ENCODE measurements around the gene SAYSD1. TPM values are rescaled to one million over a fixed set of nuclear protein-coding genes. Genes with fewer than 3 reads are reported as not detected.

Gene SAYSD1
- total and polyA plus RNA-seq, 2 of the 8 experiments (the other 6 are each of a cell fraction or from before 2014, with no cell fraction given): 6.7 to 7.9 TPM

GRCh38 chr6:39118921-39119320 is 3.9 kb upstream of the SAYSD1 start (continued):
- TF ChIP-seq EP300 (IDR thresholded peaks at IDR 0.05; ENCODE audit: borderline replicate concordance in 1 of 2, low read depth in 2 of 2, low read length in 2 of 2) (no peak), CHD2 (IDR thresholded peaks at IDR 0.05; ENCODE audit: low read length) (no peak), POLR2A (IDR thresholded peaks at IDR 0.05; ENCODE audit: control extremely low read depth in 1 of 2, low read depth in 2 of 2, low read length in 2 of 2) (no peak), PHF8 (conservative IDR thresholded peaks at IDR 0.05; ENCODE audit: low read depth, low read length) (no peak)

All from H1 (cell line).